Skin of body (tissue), 2 donors: Measurements from ENCODE around the gene CCDC3. TPM values are rescaled to one million over a fixed set of nuclear protein-coding genes. Genes with fewer than 3 reads are reported as not detected.
"Not testable (repeated sequence)": the region's sequence is repeated elsewhere in the genome, so short reads cannot be mapped to it uniquely, and the experiment has no call there.

ENCODE experiments used
- DNase-seq: peaks from one replicate; lab custom pipeline; 2025; lab: John Stamatoyannopoulos, UW
- total RNA-seq: library from RNA; depleted of rRNA; stranded (reverse); fragments of >200 nt; gene quantifications from one replicate; pipeline ENCODE4 v1.2.3, GENCODE V29; 2014

CCDC3 gene
- total RNA-seq, 1 donor from 2014 or later, result 36.3 TPM

DNA sequence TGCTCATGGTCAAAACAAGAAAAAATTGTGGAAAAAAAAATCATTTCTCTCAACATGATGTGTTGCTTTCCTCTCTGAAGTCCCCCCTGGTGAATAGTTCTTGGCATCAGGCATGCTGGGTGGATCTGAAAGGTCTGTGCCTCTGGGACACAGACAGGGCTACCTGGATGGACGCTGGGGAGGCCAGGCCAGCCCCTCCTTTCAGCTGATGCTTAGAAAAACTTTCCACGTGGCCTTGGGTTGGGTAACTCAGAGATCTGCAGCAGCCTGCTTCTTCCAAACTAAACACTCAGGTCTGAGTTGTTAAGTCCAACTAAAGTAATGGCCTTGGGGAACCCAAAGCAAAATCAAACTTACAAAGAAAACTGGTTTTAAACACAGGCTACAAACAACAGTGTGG, 113.0 kb downstream of the CCDC3 start:
- DNase-seq, result no peak

DNA sequence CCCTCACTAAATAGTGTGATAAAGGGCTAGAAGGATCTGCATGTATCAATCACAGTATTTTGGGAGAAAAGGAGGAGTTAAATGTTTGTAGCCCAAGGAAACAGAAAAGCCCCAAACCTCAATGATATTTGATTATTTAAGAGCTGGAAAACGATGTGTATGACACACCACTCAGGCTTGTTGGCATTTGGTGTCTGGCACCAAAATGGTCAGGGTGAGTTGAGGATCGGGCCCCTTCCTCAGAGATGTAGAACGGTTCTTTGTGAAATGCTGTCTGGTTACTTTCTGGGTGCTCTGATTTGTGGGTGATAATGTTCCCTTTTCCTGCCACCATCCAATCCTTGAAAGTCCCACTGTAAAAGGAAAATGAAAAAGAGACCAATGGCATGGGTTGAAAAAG, 113.7 kb downstream of the CCDC3 start:
- no peak for DNase-seq

DNA sequence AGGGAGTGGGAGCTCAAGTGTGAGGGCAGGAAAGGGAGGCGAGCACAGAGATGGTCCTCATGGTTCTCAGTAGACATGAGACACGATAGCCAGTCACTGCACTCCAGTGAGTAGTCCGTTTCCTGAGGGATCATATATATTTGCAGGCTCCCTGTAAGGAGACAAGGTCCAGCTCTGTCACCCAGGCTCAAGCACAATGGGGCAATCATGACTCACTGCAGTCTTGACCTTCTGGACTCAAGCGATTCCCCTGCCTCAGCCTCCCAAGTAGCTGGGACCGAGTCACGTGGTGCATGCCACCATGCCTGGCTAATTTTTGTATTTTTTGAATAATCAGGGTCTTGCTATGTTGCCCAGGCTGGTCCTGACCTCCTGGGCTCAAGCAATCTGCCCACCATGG, 116.7 kb downstream of the CCDC3 start:
- DNase-seq, result no peak

DNA sequence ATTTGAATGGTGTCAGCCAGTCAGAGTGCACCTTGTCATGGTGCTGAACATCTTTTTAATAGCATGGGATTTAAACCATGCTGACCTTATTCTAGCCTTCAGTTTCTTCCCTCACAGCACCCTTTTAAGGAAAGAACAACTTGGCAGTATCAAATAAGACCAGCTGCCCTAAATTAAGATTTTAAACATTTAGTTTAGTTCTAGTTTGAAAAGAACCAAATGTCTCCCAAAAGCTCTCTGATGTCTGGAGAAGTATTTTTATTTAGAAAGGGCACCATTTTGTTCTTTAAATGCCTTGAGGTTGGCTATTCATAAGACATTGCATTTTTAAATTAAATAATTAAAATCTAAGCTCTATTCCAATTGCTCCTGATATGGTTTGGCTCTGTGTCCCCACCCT, 121.1 kb downstream of the CCDC3 start:
- DNase-seq, result no peak

DNA sequence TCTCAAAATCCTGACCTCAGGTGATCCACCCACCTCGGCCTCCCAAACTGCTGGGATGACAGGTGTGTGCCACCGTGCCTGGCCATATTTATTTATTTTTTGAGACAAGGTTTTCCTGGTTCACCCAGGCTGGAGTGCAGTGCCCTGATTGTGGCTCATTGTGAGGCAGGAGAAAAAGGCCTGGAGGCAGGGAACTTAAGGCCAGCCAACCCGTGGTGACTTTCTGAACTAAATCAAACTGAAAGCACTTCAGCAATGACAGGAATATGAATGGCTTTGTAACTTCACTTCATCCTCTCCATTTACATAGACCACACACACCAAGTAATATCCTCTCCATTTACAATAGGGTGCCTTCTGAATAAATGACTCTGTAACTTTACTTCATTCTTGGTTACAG, 124.4 kb downstream of the CCDC3 start:
- no peak for DNase-seq

DNA sequence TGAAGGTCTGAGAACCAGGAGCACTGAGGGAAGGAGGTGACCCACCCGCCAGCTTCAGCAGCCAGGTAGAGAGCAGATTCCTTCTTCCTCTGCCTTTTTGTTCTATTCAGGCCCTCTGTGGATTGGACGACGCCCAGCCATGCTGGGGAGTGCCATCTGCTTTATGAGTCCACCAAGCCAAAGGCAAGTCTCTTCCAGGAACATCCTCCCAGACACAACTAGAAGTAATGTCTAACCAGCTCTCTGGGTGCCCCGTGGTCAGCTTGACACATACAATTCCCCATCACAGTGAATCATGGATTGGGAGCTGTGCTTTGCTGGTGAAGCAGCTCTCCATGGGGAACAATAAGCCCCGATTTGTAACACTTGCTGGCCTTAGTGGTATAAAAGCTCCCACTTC, 125.2 kb downstream of the CCDC3 start:
- DNase-seq, result no peak

DNA sequence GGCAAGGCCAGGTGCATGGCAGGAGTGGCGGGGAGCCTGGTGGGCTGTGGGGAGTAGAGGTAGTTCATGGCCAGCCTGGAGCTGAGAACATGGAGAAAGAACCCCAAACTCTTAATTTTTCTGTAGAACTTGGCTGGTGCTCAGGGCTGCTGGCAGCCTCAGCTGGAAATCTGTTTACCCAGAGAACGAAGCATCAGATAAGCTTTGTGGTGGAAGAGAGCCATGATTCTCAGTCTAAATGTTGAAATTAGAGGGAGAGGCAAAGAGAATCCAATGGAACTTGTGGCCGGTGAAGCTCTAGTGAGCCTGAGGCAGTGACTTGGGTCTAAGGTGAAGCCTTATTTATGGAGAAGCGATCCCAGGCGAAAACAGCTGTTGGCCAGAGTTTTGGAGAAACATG, 126.4 kb downstream of the CCDC3 start:
- DNase-seq, result no peak

DNA sequence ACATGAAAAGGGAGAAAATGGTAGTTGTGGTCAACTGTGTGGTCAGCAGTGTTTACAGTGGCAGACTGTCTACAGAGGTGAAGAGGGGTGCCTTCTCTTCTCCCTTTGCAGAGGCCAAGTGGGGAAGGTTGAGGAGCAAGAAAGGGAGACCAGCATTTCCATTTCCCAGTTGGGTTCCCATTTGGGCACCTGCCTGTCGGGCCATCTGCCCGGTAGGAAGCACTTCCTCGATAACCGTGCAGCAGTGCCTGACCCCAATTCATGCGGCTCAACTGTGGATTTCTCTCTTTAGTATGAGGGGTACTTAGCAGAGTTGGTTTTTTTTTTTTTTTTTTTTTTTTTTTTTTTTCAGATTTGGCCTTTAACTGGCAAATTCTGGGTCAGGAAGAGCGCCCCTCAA, 127.0 kb downstream of the CCDC3 start:
- no peak for DNase-seq

DNA sequence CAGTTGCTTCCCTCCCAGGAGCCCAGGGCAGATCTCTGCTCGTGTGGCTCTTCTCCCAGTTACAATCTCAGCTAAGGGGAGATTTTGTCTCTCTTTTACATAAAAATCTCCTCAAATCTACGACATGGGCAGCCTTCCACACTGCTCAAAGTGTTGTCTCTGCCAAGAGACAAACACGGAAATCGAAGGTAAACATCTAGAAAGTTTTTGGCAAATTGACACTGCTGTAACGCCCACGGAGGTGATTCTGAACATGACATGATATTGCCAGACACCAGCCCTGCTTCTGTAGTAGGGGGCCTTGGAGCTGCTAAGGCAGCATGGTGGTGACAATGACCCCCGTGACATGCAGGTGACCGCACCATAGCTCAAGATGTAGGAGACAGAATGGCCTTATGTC, 128.3 kb downstream of the CCDC3 start:
- DNase-seq, result no peak

DNA sequence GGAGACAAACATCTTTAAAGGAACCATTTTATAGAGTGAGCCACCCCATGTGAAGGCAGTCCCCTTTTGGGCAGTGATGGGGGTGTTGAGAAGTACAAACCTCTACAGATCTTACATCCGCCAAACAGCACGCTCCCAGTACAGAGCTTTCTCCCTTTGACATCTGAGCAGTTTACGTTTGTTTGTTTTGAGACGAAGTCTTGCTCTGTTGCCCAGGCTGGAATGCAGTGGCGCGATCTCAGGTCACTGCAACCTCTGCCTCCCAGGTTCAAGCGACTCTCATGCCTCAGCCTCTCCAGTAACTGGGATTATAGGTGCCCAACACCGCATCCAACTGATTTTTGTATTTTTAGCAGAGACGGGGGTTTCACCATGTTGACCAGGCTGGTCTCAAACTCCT, 128.9 kb downstream of the CCDC3 start:
- DNase-seq, result no peak

DNA sequence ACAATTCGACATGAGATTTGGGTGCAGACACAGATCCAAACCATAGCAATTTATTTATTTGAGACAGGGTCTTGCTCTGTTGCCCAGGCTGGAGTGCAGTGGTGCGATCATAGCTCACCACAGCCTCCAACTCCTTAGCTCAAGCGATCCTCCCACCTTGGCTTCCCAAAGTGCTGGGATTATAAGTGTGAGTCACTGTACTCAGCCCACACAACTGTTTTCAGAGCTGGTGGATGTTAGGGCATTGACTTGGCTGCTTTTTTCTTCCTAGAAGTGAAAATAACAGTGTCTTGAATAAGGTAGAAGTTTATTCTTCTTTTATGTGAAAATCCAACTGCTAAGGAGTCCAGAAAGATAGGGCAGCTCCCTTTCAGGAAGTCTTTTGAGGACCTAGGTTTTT, 132.1 kb downstream of the CCDC3 start:
- DNase-seq, result no peak

DNA sequence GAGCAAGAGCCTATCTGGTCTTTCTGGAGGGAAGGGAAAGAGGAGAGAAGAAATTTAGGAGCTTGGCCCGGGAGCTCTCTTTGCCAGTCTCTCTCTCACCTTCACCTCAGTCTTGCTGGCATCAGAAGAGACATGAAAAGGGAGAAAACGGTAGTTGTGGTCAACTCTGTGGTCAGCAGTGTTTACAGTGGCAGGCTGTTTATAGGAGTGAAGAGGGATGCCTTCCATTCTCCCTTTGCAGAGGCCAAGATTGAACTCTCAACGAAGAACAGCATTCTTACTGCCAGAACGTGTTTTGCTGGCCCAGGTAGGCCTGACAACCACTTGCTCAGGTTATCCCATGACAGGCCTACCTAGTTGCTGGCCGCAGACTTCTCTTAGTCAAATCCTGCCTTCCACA, 133.3 kb downstream of the CCDC3 start:
- DNase-seq, result no peak

DNA sequence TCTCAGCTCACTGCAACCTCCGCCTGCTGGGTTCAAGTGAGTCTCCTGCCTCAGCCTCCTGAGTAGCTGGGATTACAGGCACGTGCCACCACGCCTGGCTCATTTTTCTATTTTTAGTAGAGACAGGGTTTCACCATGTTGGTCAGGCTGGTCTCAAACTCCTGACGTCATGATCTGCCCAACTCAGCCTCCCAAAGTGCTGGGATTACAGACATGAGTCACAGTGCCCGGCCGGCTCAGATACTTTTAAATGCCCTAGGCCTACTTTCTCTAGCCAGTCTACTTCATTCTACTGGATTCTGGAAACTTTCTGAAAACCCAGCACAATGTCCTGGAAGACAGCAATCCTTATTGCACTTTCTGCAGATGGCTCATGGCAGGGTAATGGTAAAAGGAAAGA, 136.0 kb downstream of the CCDC3 start:
- DNase-seq, result not testable (repeated sequence)

DNA sequence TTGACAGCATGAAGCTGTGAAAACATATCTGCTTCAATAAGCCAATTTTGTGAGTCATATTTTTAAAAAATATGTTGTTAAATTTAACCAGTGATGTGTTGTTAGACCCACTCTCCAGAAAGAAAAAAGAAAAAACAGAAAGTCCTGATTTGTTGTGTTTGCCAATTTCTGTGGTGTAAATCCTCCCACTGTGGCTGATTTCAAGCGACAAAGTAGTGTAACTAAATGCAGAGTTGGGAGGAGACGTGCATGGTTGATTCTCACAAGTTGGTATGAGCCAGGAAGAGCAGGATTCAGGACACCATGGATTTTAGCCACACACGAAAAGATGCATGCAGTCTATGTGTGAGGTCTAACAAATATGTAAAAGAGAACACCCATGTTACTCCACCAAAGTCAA, 139.1 kb downstream of the CCDC3 start:
- DNase-seq, result no peak

DNA sequence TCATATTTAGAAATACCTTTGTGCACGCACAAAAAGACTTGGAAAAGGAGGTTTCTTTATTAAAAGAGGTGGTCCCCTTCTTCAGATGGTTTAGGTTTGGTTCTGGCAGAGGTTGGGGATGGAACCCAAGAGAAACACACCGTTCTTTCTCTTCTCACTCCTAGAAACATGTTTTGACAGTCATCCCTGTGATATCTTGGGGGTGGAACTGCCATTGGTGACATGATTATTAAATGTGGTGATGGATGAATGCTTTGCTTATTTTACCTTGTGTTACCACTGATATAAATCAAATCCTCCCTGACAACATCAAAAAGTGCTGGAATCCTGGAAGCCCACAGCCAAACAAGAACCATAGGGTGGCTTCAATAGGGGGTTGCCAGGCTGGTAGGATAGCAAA, 146.5 kb downstream of the CCDC3 start:
- DNase-seq, result no peak

DNA sequence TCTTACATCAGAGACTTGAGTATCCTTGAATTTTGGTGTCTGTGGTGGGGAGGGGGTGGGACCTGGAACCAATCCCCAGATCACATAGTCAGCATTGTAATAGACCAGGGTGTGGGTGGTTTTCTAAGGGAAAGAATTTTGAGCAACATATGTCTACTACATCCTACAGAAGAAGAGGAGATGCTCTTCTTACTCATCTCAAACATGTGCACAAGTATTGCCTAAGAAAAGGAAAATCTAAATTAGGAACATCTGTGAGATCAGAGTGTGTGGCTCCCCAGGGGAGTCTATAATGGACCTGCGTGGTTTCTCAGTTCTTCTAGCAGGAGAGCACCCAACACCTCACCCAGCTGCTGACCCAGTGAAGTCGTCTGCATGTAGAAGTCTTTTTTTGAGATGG, 148.8 kb downstream of the CCDC3 start:
- DNase-seq, result no peak

DNA sequence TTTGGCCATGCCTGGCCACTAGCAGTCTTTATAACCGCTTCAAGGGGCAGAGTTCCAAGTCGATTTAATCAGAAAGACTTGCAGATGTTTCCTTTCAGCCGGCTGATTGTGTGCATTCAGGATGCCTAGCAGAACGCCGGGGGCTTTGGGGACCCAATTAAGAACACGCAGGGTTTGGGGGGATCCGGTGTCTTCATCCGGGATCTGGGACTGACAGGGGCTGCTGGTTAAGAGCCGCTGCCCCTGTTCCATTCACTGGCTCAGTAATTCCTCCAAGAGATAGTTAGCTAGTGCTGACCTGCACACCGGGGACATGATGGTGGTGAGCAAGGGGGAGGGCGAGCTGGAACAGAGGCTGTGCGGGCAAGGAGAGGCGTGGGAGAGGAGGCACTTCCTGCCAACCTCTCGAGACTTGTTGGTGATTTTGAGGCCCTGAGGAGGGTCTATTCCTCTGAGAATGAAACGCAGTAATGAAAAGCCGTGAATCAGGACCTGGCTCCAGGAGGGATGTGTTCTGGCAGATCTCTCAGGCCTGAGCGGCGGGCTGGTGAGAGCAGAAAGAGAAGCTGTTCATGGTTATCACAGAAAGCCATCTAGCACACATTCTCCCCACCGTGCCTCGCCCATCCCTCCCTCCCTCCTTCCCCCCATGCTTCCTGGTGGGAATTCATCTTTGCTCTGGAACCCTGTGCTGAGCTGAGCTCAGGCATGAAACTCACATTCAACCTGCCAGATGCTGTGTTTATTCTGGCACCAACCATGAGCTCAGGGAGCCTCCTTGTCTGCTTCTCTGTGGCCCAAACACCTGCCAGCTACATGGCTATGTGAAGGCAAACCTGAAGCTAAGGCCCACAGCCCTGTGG, 152.0 kb downstream of the CCDC3 start:
- no peak for DNase-seq

DNA sequence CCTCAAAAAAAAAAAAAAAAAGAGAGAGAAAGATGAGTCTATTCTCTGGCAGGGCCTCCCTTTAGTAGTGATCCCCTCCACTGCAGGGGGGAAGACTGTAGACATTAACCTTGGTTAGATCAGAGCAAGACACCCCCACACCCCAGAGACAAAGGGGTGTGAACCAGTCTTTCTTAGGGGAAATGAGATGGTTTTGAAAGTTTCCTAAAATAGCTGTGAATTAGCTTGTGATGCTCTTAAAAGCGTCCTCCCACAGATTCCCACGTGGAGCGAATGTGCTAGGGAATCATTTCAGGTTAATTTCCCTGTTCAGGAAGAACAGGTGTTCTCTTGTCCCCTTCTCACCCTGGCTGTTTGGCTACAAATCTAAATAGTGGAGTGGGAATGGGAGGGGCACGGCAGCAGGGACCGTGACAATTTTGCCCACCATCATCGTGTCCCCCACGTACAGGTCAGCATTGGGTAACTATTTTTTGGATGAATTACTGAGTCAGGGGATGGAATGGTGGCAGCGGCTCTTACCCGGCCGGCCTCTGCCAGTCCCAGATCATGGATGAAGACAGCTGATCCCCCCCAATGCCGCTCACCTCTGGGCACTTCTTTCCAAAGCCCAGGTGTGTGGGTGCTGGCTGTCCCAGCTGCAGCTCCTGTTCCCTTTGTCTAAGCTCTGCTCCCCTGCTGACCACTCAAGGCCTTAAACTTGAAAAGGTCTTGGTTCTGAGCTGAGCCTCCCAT, 152.9 kb downstream of the CCDC3 start:
- DNase-seq, result no peak

DNA sequence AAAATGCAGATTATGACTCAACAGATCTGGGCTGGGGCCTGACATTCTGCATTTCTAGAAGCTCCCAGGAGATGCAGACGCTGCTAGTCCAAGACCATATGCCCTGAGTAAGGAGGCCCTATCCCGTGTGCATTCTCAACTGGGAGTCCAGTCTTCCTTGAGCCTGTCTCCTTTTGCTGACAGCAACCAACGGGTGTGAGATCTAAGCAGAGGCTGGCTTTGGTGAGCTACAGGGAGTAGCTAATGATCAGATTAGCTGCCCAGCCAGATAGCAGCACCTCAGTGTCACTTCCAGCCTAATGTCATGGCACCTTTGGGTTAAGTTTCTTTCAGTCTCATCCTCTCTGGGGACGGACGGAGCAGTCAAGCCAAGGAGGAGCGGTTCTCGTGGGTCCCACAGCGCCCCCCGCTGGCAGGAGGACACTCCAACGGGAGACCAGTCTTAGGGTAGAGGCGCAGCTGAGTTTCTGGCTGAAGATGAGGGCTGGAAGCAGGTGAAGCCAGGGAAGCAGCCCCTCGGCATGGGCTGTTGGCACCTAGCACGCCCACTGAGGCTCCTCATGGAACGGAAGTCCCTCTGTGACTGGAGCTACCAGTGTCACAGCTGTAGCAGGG, 154.0 kb downstream of the CCDC3 start:
- DNase-seq, result no peak

DNA sequence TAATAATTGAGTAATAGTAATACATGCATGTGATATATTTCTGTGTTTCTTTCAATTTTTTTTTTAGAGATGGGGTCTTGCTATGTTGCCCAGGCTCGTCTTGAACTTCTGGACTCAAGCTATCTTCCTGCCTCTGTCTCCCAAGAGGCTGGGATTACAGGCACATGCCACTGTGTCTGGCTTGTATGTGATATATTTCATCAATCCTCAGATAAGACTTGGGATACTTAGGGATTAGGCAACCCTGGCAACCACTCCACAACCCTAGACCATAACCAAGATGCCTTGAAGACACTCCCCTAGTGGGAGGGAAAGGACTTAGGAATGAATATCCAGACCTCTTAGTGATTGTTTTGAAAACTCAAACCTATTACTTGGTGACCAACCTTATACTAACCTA, 154.8 kb downstream of the CCDC3 start:
- DNase-seq, result no peak
